ENCODE data around the gene SLC25A10.
"Not testable (repeated sequence)": the region's sequence is repeated elsewhere in the genome, so short reads cannot be mapped to it uniquely, and the experiment has no call there.

SLC25A10 gene

GRCh38 chr17:81711814-81712467 lies at the start of gene SLC25A10:
Gene SLC25A10 (plus strand): TSS chr17:81712284. CDS start chr17:81712427, 143 bp downstream.
- DNase-seq (ENCODE audit: low spot score): peak; percentile 96

- no peak for DNase-seq (ENCODE audit: low spot score)
Observed at GRCh38 chr17:81664051-81664470, 48.0 kb upstream of the SLC25A10 start.

DNA sequence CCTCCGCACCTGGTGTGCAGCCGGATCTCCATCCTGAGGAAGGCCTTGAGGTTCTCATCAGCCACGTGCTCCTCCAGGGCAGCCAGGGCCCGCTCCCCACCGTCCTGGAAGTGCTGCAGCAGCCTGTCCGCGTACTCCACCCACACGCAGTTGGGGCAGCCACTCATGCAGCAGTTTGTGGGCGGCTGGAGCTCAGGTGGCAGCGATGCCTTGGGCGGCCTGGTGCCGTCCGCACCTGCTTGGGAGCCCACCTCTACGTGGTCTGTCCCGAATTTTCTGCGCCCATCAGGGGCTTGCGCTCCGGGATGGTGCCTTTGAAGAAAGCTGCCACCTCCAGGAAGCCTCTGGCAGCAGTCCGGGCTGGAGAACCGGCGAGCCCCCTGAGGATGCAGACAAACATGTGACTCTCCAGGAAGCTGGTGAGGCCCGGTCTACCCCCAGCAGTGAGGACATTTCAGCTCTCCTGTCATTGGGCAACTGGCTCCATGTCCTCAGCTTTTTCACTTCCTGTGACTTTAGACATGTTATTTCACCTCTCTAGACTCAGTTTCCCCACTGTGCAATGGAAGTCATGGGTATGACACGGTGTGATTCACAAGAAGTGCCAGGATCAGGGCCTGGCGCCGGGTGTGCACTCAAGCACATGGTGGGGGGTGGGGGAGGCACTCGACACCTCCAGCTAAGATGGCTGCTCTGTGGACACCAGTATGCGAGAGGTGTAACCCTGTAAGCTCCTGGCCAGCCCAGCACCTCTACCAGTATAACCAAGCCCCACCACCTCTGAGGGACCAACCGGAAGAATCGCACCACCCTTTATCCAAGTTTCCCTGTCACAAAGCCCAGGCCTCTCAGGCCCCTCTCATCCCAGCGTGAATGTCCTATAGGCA lies 46.6 kb upstream of the SLC25A10 start:
- DNase-seq (ENCODE audit: low spot score): no peak

DNA sequence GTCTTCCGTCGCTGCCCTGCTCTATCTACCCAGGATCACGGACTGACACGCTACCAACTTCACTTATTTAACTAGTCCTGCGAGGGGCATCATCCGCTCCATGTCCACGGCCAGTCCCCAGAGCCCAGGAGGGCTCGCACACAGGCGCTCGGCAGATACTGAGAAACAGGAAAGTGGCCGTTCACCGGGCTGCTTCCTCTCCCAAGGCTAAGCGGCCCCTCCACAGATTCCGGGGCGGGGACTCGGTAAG lies 46.1 kb upstream of the SLC25A10 start:
- DNase-seq (ENCODE audit: low spot score): no peak

- DNase-seq (ENCODE audit: low spot score): peak; percentile 98
Observed at GRCh38 chr17:81666342-81667191, 45.5 kb upstream of the SLC25A10 start, which contains the start of the genes CCDC137 and OXLD1. Gene CCDC137 (plus strand): TSS chr17:81666737. CDS start chr17:81666767, 30 bp downstream. Gene OXLD1 (minus strand): TSS chr17:81666605. CDS start chr17:81666577, 28 bp downstream.

DNA sequence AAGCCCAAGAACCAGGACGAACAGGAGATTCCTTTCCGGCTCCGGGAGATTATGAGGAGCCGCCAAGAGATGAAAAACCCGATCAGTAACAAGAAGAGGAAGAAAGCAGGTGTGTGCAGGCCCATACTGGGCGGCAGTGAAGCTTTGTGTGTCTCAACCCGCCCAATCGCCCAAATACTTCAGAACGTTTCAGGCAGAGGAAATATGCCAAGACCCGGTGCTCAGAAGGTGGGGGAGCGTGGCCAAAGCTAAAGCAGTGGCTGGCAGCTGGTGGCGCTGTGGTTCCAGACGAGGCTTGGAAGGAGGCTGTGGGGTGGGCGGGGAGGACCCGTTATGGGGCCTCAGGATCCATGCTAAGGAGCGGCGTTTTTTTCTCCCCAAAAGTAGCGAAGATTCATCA lies 44.3 kb upstream of the SLC25A10 start:
- DNase-seq (ENCODE audit: low spot score): no peak

GRCh38 chr17:81672504-81672903 lies 39.6 kb upstream of the SLC25A10 start:
- DNase-seq (ENCODE audit: low spot score): no peak

GRCh38 chr17:81672954-81673353 lies 39.1 kb upstream of the SLC25A10 start:
- no peak for DNase-seq (ENCODE audit: low spot score)

- DNase-seq (ENCODE audit: low spot score): no peak
Observed at GRCh38 chr17:81673561-81674258, 38.4 kb upstream of the SLC25A10 start.

GRCh38 chr17:81675515-81676221 lies 36.4 kb upstream of the SLC25A10 start:
- not testable (repeated sequence) for DNase-seq (ENCODE audit: low spot score)

- DNase-seq (ENCODE audit: low spot score): no peak
Observed at GRCh38 chr17:81676906-81677305, 35.2 kb upstream of the SLC25A10 start.

- DNase-seq (ENCODE audit: low spot score): no peak
Observed at GRCh38 chr17:81680150-81680549, 31.9 kb upstream of the SLC25A10 start.

- DNase-seq (ENCODE audit: low spot score): no peak
Observed at GRCh38 chr17:81681672-81682071, 30.4 kb upstream of the SLC25A10 start.

DNA sequence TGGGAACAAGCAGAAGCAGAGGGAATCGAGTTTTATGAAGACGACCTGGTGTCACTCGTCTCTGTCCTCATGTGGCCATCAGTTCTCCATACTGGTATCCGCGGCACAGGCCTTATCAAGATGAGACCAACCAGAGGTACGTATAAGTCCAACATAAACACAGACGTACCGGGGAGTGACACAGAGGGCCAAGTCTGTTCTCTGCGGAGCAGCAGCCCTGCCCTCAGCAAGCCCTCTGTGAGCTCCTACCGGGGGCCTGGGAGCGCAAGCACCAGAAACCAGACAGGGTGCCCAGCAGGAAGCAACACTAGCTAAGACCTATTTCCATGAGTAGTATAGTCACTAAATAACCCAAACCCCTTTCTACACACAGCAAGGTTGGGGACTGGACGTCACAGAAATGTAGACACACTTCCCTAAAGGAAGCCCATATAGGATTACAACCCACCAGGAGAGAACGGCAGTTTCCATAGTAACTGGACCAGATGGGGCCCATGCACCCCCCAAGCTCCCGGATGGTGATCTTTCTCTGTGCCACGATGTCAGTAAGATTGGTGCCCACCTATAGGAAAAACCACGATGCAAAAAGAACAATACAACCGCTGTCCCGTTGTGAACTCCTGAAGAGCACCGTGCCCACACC lies 29.4 kb upstream of the SLC25A10 start:
- DNase-seq (ENCODE audit: low spot score): no peak

DNA sequence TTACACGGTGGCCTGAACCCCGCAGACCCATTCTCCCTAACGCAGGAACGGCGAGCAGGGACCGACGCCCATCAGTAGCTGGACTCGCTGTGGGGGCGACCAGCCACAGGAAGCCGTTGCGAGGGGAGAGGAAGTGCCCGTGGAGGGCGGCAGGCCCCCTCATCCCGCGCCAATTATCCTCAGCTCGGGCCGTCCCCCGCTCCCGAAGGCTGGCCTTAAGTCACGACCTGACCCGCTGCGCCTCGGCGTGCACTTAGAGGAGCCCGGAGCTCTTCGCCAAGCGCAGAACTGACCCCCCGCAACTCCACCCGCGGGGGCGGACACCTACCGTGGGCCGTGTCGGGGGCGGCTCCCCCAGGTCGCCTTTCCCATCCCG lies 28.9 kb upstream of the SLC25A10 start:
- DNase-seq (ENCODE audit: low spot score): no peak

- DNase-seq (ENCODE audit: low spot score): peak; percentile 100
Observed at GRCh38 chr17:81683584-81684441, 28.3 kb upstream of the SLC25A10 start, which contains the start of the genes ARL16 and HGS. Gene ARL16 (minus strand): TSS chr17:81683797. CDS start chr17:81683753, 44 bp downstream. Gene HGS (plus strand): TSS chr17:81684011. CDS start chr17:81684067, 56 bp downstream.

- DNase-seq (ENCODE audit: low spot score): no peak
Observed at GRCh38 chr17:81684442-81684911, 27.6 kb upstream of the SLC25A10 start.

DNA sequence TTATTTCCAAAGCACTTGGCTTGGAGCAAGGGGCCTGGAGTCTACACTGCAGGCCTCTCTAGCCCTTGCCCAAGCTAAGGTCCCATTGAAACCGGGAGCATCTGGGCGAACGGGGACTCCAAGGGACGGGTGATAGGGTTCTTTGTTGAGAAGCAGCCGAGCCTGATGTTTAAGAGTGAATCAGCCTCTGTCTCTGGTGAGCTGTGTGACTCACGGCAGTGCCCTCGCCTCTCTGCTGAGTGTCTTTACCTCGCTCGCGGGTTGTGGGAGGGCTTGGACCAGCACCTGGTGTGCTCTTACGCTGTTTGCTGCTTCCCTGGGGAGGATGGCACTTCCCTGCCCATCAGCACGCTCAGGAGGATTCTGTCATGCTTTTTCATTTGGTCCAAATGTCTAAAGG lies 27.0 kb upstream of the SLC25A10 start:
- DNase-seq (ENCODE audit: low spot score): no peak

DNA sequence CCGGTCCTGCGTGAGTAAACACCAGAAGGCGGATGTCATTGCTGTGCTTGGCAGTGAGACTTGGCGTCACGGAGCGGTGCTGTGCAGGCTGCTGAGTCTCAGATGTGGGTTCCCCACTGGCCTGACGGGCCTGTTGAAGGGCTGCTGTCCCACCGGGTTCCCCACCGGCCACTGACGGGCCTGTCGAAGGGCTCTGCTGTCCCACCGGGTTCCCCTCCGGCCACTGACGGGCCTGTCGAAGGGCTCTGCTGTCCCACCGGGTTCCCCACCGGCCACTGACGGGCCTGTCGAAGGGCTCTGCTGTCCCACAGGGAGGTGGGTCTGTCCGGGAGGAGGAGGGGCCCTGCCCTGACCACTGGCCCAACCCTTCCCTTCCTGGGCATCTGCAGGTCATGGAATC lies 25.5 kb upstream of the SLC25A10 start:
- no peak for DNase-seq (ENCODE audit: low spot score)
